IMR-90 (cell line): Measurements from ENCODE around the gene OR8G5.

Source experiments
- BHLHE40 ChIP-seq: fragments of 150-350 bp; IDR thresholded peaks from 2 replicates; pipeline ENCODE4 v1.6.1; 2016; ENCODE audit warnings: mild to moderate bottlenecking, low read depth, low read length
- CEBPB ChIP-seq: IDR thresholded peaks from 2 replicates; pipeline ENCODE4 v1.6.1; 2012; ENCODE audit warnings: low read depth, low read length, improper control_type of control experiment
- FOS ChIP-seq: fragments of 150-350 bp; IDR thresholded peaks from 2 replicates; pipeline ENCODE4 v1.6.1; 2016; ENCODE audit warnings: low read depth, low read length
- MAFK ChIP-seq: IDR thresholded peaks from 2 replicates; pipeline ENCODE4 v1.6.1; 2012; ENCODE audit warnings: low read depth, low read length, improper control_type of control experiment
- MAZ ChIP-seq: IDR thresholded peaks from 2 replicates; pipeline ENCODE4 v1.6.1; 2012; ENCODE audit warnings: low read depth, mild to moderate bottlenecking, low read length, improper control_type of control experiment, moderate library complexity, borderline replicate concordance
- POLR2A ChIP-seq: IDR thresholded peaks from 2 replicates; pipeline ENCODE4 v1.6.1; 2012; ENCODE audit warnings: mild to moderate bottlenecking, low read depth, low read length
- RAD21 ChIP-seq: IDR thresholded peaks from 2 replicates; pipeline ENCODE4 v1.6.1; 2012; ENCODE audit warnings: low read length, improper control_type of control experiment
- RCOR1 ChIP-seq: IDR thresholded peaks from 2 replicates; pipeline ENCODE4 v1.6.1; 2012; ENCODE audit warnings: mild to moderate bottlenecking, low read length, improper control_type of control experiment; ENCODE audit not compliant: insufficient replicate concordance
- SMC3 ChIP-seq: fragments of 150-350 bp; IDR thresholded peaks from 2 replicates; pipeline ENCODE4 v1.6.1; 2016; ENCODE audit warnings: low read depth, mild to moderate bottlenecking, antibody characterized with exemption, low read length, moderate library complexity
- TF ChIP-seq, protein P1 (sequence below): conservative IDR thresholded peaks from 2 replicates; pipeline ENCODE4 v1.5.1; 2012; ENCODE audit warnings: mild to moderate bottlenecking, low read depth, low read length, improper control_type of control experiment
- TF ChIP-seq, protein P2 (sequence below): fragments of 150-350 bp; IDR thresholded peaks from 2 replicates; pipeline ENCODE4 v1.6.1; 2017; ENCODE audit warnings: mild to moderate bottlenecking, antibody characterized with exemption, low read length, low read depth

DNA sequence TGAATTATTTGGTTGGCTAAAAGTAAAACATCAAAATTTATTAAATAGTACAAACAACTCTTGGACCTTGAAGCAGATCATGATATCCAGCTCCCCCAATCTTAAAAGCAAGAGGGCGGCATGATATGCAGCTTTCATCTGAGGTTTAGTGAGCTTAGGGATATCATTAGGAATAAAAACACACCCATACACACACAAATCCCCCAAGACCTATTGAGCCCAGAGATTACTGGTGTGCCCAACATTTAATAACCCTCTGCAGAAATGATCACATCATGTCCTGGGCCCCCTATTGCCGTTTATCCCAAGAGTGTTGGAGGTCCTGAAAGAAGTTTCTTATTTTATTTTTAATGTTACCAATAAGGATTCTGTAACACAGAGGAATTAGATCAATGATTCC is 57.7 kb downstream of the OR8G5 start, which contains the start of gene OR8D1:
- TF ChIP-seq CEBPB (no peak), BHLHE40 (no peak), SMC3 (no peak), POLR2A (no peak), RCOR1 (no peak), RAD21 (no peak), MAFK (no peak), FOS (no peak), MAZ (no peak)
- TF ChIP-seq, protein P1, sequence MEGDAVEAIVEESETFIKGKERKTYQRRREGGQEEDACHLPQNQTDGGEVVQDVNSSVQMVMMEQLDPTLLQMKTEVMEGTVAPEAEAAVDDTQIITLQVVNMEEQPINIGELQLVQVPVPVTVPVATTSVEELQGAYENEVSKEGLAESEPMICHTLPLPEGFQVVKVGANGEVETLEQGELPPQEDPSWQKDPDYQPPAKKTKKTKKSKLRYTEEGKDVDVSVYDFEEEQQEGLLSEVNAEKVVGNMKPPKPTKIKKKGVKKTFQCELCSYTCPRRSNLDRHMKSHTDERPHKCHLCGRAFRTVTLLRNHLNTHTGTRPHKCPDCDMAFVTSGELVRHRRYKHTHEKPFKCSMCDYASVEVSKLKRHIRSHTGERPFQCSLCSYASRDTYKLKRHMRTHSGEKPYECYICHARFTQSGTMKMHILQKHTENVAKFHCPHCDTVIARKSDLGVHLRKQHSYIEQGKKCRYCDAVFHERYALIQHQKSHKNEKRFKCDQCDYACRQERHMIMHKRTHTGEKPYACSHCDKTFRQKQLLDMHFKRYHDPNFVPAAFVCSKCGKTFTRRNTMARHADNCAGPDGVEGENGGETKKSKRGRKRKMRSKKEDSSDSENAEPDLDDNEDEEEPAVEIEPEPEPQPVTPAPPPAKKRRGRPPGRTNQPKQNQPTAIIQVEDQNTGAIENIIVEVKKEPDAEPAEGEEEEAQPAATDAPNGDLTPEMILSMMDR: no peak
- TF ChIP-seq, protein P2, sequence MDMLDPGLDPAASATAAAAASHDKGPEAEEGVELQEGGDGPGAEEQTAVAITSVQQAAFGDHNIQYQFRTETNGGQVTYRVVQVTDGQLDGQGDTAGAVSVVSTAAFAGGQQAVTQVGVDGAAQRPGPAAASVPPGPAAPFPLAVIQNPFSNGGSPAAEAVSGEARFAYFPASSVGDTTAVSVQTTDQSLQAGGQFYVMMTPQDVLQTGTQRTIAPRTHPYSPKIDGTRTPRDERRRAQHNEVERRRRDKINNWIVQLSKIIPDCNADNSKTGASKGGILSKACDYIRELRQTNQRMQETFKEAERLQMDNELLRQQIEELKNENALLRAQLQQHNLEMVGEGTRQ: no peak
